ENCODE measurements around the gene CCS.

Gene CCS

DNA sequence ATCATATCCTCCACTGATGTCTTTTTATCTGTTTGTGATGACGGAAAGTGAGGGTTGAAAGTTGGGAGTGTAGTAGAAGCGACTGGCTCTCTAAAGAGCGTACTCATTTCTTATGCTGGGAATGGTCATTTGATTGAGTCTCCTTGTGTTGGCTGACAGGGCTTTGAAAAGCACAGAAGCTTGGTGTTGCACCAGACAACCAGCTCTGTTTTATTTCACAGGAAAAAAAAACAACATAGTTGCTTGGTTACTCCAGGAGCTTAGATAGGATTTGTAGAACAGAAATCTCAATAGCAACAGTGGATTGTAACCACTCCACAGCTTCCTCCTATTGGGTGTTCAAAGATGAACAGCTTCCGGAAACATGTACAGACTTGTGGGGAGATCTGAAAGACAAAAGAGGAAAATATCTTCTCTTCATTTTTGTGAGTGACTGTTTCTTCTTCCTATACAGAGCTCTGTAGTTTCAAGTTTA lies 26.1 kb downstream of the CCS start:
- peak; percentile 75 for DNase-seq (ENCODE audit: low read depth)
- peak overlapping the region; percentile 97 for H3K4me3 ChIP-seq (ENCODE audit: low read length)
- TF ChIP-seq, protein P1, sequence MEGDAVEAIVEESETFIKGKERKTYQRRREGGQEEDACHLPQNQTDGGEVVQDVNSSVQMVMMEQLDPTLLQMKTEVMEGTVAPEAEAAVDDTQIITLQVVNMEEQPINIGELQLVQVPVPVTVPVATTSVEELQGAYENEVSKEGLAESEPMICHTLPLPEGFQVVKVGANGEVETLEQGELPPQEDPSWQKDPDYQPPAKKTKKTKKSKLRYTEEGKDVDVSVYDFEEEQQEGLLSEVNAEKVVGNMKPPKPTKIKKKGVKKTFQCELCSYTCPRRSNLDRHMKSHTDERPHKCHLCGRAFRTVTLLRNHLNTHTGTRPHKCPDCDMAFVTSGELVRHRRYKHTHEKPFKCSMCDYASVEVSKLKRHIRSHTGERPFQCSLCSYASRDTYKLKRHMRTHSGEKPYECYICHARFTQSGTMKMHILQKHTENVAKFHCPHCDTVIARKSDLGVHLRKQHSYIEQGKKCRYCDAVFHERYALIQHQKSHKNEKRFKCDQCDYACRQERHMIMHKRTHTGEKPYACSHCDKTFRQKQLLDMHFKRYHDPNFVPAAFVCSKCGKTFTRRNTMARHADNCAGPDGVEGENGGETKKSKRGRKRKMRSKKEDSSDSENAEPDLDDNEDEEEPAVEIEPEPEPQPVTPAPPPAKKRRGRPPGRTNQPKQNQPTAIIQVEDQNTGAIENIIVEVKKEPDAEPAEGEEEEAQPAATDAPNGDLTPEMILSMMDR (conservative IDR thresholded peaks at IDR 0.05; ENCODE audit: low read length), result no peak

DNA sequence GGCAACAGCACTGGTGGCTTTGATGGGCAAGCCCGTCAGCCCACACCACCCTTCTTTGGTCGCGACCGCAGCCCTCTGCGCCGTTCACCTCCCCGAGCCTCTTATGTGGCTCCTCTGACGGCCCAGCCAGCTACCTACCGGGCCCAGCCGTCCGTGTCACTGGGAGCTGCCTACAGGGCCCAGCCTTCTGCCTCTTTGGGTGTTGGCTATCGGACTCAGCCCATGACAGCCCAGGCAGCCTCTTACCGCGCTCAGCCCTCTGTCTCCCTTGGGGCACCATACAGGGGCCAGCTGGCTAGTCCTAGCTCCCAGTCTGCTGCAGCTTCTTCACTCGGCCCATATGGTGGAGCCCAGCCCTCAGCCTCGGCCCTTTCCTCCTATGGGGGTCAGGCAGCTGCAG lies 31.5 kb downstream of the CCS start:
- TF ChIP-seq, protein P1 (conservative IDR thresholded peaks at IDR 0.05; ENCODE audit: low read length), result no peak
- H3K4me3 ChIP-seq (ENCODE audit: low read length), result no peak overlapping the region
- DNase-seq (ENCODE audit: low read depth), result no peak

DNA sequence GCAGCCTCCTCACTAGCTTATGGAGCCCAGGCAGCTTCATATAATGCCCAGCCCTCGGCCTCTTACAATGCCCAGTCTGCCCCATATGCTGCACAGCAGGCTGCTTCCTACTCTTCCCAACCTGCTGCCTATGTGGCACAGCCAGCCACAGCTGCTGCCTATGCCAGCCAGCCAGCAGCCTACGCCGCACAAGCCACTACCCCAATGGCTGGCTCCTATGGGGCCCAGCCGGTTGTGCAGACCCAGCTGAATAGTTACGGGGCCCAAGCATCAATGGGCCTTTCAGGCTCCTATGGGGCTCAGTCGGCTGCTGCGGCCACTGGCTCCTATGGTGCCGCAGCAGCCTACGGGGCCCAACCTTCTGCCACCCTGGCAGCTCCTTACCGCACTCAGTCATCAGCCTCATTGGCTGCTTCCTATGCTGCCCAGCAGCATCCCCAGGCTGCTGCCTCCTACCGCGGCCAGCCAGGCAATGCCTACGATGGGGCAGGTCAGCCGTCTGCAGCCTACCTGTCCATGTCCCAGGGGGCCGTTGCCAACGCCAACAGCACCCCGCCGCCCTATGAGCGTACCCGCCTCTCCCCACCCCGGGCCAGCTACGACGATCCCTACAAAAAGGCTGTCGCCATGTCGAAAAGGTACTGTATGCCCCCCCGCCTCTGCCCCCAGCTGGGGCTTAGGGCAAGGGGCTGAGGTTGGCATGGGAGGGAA lies 32.2 kb downstream of the CCS start:
- DNase-seq (ENCODE audit: low read depth), result no peak
- H3K4me3 ChIP-seq (ENCODE audit: low read length), result no peak overlapping the region
- TF ChIP-seq, protein P1 (conservative IDR thresholded peaks at IDR 0.05; ENCODE audit: low read length), result no peak

DNA sequence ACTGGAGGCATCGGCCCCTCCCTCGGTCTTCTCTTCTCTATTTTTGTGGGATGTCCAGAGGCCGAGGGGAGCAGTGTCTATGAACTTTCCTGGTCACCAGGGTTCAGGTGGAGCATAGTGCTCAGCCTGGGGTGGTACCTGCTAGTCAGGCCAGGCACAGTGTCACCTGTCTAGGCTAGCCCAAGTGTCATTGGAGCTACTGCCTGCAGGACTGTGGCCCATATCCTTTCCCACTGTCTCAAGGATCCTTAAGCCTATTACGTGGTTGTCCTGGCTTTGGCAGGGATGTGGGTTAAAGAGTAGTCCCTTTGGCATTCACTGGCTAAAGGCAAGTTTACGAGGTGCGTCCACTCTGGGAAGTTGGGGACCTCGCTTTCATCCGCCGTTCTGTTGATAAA lies 32.8 kb downstream of the CCS start:
- TF ChIP-seq, protein P1 (conservative IDR thresholded peaks at IDR 0.05; ENCODE audit: low read length), result no peak
- DNase-seq (ENCODE audit: low read depth), result no peak
- H3K4me3 ChIP-seq (ENCODE audit: low read length), result no peak overlapping the region

DNA sequence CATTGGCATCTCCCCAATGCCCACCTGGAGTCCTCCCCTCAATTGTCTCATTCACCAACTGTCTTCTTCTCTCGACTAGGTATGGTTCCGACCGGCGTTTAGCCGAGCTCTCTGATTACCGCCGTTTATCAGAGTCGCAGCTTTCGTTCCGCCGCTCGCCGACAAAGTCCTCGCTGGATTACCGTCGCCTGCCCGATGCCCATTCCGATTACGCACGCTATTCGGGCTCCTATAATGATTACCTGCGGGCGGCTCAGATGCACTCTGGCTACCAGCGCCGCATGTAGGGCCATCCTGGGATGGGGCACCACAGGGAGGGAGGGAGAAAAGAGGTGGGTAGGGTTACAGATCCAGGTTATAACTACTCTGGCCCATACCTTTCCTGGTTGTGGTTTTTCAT lies 33.4 kb downstream of the CCS start:
- H3K4me3 ChIP-seq (ENCODE audit: low read length), result no peak overlapping the region
- no peak for DNase-seq (ENCODE audit: low read depth)
- TF ChIP-seq, protein P1 (conservative IDR thresholded peaks at IDR 0.05; ENCODE audit: low read length), result no peak

DNA sequence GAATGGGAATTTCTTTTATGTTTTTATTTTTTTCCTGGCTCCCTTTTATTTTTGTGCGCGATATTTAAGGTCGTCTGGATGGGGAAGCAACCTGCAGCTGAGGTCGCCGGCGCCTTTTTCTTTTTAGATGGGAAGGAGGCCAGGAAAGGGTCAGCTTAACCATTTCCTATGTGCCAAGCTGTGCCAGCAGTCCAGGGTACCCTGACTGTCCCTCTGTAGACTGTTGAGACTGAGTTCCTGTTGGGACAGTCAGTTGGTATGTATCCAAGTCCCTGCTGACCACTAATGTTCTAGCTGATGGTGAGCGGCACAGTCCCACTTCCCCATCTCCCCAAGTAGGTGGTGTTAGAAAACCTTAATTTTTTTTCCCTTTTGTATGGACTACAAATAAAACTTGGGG lies 33.9 kb downstream of the CCS start:
- no peak for DNase-seq (ENCODE audit: low read depth)

More for the DNA sequence above, 33.9 kb downstream of the CCS start:
- no peak overlapping the region for H3K4me3 ChIP-seq (ENCODE audit: low read length)
- TF ChIP-seq, protein P1 (conservative IDR thresholded peaks at IDR 0.05; ENCODE audit: low read length), result no peak

All from AG10803 (cell line).